ENCODE measurements around the gene HSD17B12. TPM values are rescaled to one million over a fixed set of nuclear protein-coding genes. Genes with fewer than 3 reads are reported as not detected.

Gene HSD17B12
- polyA plus RNA-seq, 3 donors = 82.6 to 94.1 (median 90.1) TPM

Other genes with a start within 250 kb of the HSD17B12 start
- 10 to 100 TPM; 39.3 to 40.6 (median 39.8) TPM for gene ALKBH3, start 200.1 kb downstream of the HSD17B12 start, polyA plus RNA-seq (ENCODE audit: insufficient read length in 3 of 3)

Measured in right renal cortex interstitium (tissue), 3 donors.